ENCODE data around the gene ARPC3. TPM values are rescaled to one million over a fixed set of nuclear protein-coding genes. Genes with fewer than 3 reads are reported as not detected.

Gene ARPC3
- total and polyA plus RNA-seq, 9 of the 15 experiments (the other 6 are each of a cell fraction or from before 2014, with no cell fraction given), result 74.2 to 575 (median 345) TPM

GRCh38 chr12:110468214-110469048 is 18.3 kb upstream of the ARPC3 start, which contains the start of the genes FAM216A and GPN3 (continued):
- peak; percentile 78 for TF ChIP-seq HMGN3 (IDR thresholded peaks at IDR 0.05; ENCODE audit: borderline replicate concordance, extremely low read depth, insufficient read length, low read depth, low read length)
- TF ChIP-seq RUNX1 (IDR thresholded peaks at IDR 0.05; ENCODE audit: low read depth), result no peak
- TF ChIP-seq BRF1 (IDR thresholded peaks at IDR 0.05; ENCODE audit: borderline replicate concordance, extremely low read depth, insufficient read length), result no peak
- no peak for TF ChIP-seq ZNF766 (CRISPR knock-in tag; conservative IDR thresholded peaks at IDR 0.05)
- TF ChIP-seq NELFE (IDR thresholded peaks at IDR 0.05; ENCODE audit: insufficient read depth, insufficient read length), result no peak
- TF ChIP-seq IRF2 (CRISPR knock-in tag; IDR thresholded peaks at IDR 0.05), result no peak; the same call in 1 of the 2 replicates
- no peak for TF ChIP-seq ZMIZ1 (IDR thresholded peaks at IDR 0.05; ENCODE audit: low read depth in 2 of 2, low read length in 2 of 2)
- TF ChIP-seq ZNF592 (IDR thresholded peaks at IDR 0.05), result no peak
